GM04503 (cell line): ENCODE results near the gene DYNC1LI1.

ENCODE experiments used
- DNase-seq: peaks from one replicate; pipeline ENCODE4 v3.0.0-alpha.2; 2012; ENCODE audit warnings: low read depth

DYNC1LI1 gene

GRCh38 chr3:32570421-32571191 lies at the start of gene DYNC1LI1:
Gene DYNC1LI1 (minus strand): TSS chr3:32570858. CDS start chr3:32570770, 88 bp downstream.
- no peak for DNase-seq

- DNase-seq = no peak
Measured at GRCh38 chr3:32619395-32619794, 48.7 kb upstream of the DYNC1LI1 start.

- DNase-seq = no peak
Measured at GRCh38 chr3:32616267-32616962, 45.8 kb upstream of the DYNC1LI1 start.

GRCh38 chr3:32614956-32615355 lies 44.3 kb upstream of the DYNC1LI1 start:
- peak; percentile 26 for DNase-seq

- no peak for DNase-seq
Measured at GRCh38 chr3:32613183-32613582, 42.5 kb upstream of the DYNC1LI1 start.

GRCh38 chr3:32612547-32612946 lies 41.9 kb upstream of the DYNC1LI1 start:
- DNase-seq = no peak

- no peak for DNase-seq
Measured at GRCh38 chr3:32607522-32607921, 36.9 kb upstream of the DYNC1LI1 start.

GRCh38 chr3:32606960-32607359 lies 36.3 kb upstream of the DYNC1LI1 start:
- DNase-seq = no peak

- DNase-seq = no peak
Measured at GRCh38 chr3:32606277-32606676, 35.6 kb upstream of the DYNC1LI1 start.

- no peak for DNase-seq
Measured at GRCh38 chr3:32603064-32603463, 32.4 kb upstream of the DYNC1LI1 start.

GRCh38 chr3:32602206-32602605 lies 31.5 kb upstream of the DYNC1LI1 start:
- DNase-seq = no peak

GRCh38 chr3:32601722-32602121 lies 31.1 kb upstream of the DYNC1LI1 start:
- DNase-seq = no peak

GRCh38 chr3:32597656-32598055 lies 27.0 kb upstream of the DYNC1LI1 start:
- no peak for DNase-seq

- DNase-seq = no peak
Measured at GRCh38 chr3:32596909-32597369, 26.3 kb upstream of the DYNC1LI1 start.

GRCh38 chr3:32596282-32596908 lies 25.7 kb upstream of the DYNC1LI1 start:
- DNase-seq = no peak

- DNase-seq = no peak
Measured at GRCh38 chr3:32595323-32595722, 24.7 kb upstream of the DYNC1LI1 start.

GRCh38 chr3:32593903-32594525 lies 23.4 kb upstream of the DYNC1LI1 start:
- no peak for DNase-seq

GRCh38 chr3:32592696-32593353 lies 22.2 kb upstream of the DYNC1LI1 start:
- DNase-seq = no peak

GRCh38 chr3:32592011-32592410 lies 21.4 kb upstream of the DYNC1LI1 start:
- DNase-seq = no peak

GRCh38 chr3:32591186-32591585 lies 20.5 kb upstream of the DYNC1LI1 start:
- no peak for DNase-seq

GRCh38 chr3:32586356-32586755 lies 15.7 kb upstream of the DYNC1LI1 start:
- no peak for DNase-seq

GRCh38 chr3:32584660-32585059 lies 14.0 kb upstream of the DYNC1LI1 start:
- DNase-seq = no peak
